ENCODE measurements around the gene PAK4.

- TF ChIP-seq TAF1 (IDR thresholded peaks at IDR 0.05; ENCODE audit: borderline replicate concordance, low read depth, low read length), result no peak
- TF ChIP-seq SMC3 (IDR thresholded peaks at IDR 0.05; ENCODE audit: low read depth, low read length), result no peak
- TF ChIP-seq CTCF (IDR thresholded peaks at IDR 0.05), result no peak
- no peak for TF ChIP-seq MXI1 (IDR thresholded peaks at IDR 0.05; ENCODE audit: low read depth, low read length)
- no peak for TF ChIP-seq YY1 (IDR thresholded peaks at IDR 0.05; ENCODE audit: low read depth)
- no peak for TF ChIP-seq REST (IDR thresholded peaks at IDR 0.05; ENCODE audit: low read depth, low read length)
- no peak for TF ChIP-seq EZH2phosphoT487 (IDR thresholded peaks at IDR 0.05; ENCODE audit: borderline replicate concordance, low read depth)
- TF ChIP-seq FOXJ3 (CRISPR knock-in tag; IDR thresholded peaks at IDR 0.05), result no peak
- TF ChIP-seq JUND (IDR thresholded peaks at IDR 0.05), result no peak
- TF ChIP-seq ZBTB33 (IDR thresholded peaks at IDR 0.05; ENCODE audit: borderline replicate concordance, low read depth), result no peak
- no peak for TF ChIP-seq EP300 (IDR thresholded peaks at IDR 0.05; ENCODE audit: borderline replicate concordance in 1 of 2, low read depth in 1 of 2, low read length in 1 of 2)
Observed at GRCh38 chr19:39182174-39182505, 56.6 kb downstream of the PAK4 start.
